Measurements from ENCODE around the gene PAPPA2.

The PAPPA2 gene

GRCh38 chr1:176880955-176881595 is 418.1 kb downstream of the PAPPA2 start (continued):
- TF ChIP-seq ZNF747 (tag by site-specific recombination; IDR thresholded peaks at IDR 0.05) = no peak
- no peak for TF ChIP-seq ZNF174 (tag by site-specific recombination; IDR thresholded peaks at IDR 0.05)
- TF ChIP-seq IKZF3 (tag by site-specific recombination; IDR thresholded peaks at IDR 0.05) = peak; percentile 86
- no peak for TF ChIP-seq ZNF449 (tag by site-specific recombination; IDR thresholded peaks at IDR 0.05)

GRCh38 chr1:176884286-176884685 is 421.3 kb downstream of the PAPPA2 start:
- TF ChIP-seq ZNF138 (tag by site-specific recombination; IDR thresholded peaks at IDR 0.05; ENCODE audit: borderline replicate concordance) (no peak), ZBTB26 (tag by site-specific recombination; optimal IDR thresholded peaks at IDR 0.05) (no peak), GLI2 (tag by site-specific recombination; IDR thresholded peaks at IDR 0.05; ENCODE audit: borderline replicate concordance, low read depth) (no peak), ZNF596 (tag by site-specific recombination; IDR thresholded peaks at IDR 0.05) (no peak), GLIS2 (tag by site-specific recombination; IDR thresholded peaks at IDR 0.05) (no peak), SP3 (tag by site-specific recombination; IDR thresholded peaks at IDR 0.05) (no peak), REPIN1 (tag by site-specific recombination; IDR thresholded peaks at IDR 0.05; ENCODE audit: low read depth) (no peak), ZNF362 (tag by site-specific recombination; IDR thresholded peaks at IDR 0.05) (no peak), ZNF2 (tag by site-specific recombination; IDR thresholded peaks at IDR 0.05) (no peak), ZSCAN23 (tag by site-specific recombination; IDR thresholded peaks at IDR 0.05) (no peak)
- Histone ChIP-seq H3K4me3 (ENCODE audit: low read depth, low read length) (no peak overlapping the region), H3K27ac (ENCODE audit: extremely low read depth, low read depth, low read length) (no peak overlapping the region), H3K4me1 (ENCODE audit: control insufficient read depth, insufficient read depth, low read length) (no peaks in the 10 kb centered on the region), H3K36me3 (ENCODE audit: control insufficient read depth in 2 of 2, insufficient read depth in 1 of 2, low read length in 2 of 2) (no peaks in the 10 kb centered on the region), H3K9me3 (ENCODE audit: control insufficient read depth, insufficient read depth, low read depth, low read length) (no peaks in the 10 kb centered on the region)
- ChIA-PET CTCF (interaction anchor here (0.9 to 1.2 kb wide), 2 partner anchors 324 to 372 kb away, joined by 3 read pairs; no protein-coding TSS in a partner anchor), POLR2A (no interaction called here)

GRCh38 chr1:176884911-176885310 is 421.9 kb downstream of the PAPPA2 start:
- Histone ChIP-seq H3K9me3 (ENCODE audit: control insufficient read depth, insufficient read depth, low read depth, low read length) (no peaks in the 10 kb centered on the region), H3K4me1 (ENCODE audit: control insufficient read depth, insufficient read depth, low read length) (no peaks in the 10 kb centered on the region), H3K4me3 (ENCODE audit: low read depth, low read length) (no peak overlapping the region), H3K36me3 (ENCODE audit: control insufficient read depth in 2 of 2, insufficient read depth in 1 of 2, low read length in 2 of 2) (no peaks in the 10 kb centered on the region), H3K27ac (ENCODE audit: extremely low read depth, low read depth, low read length) (no peak overlapping the region)
- no peak for TF ChIP-seq BCL11B (tag by site-specific recombination; IDR thresholded peaks at IDR 0.05; ENCODE audit: low read depth)
- no peak for TF ChIP-seq ZNF132 (tag by site-specific recombination; IDR thresholded peaks at IDR 0.05; ENCODE audit: borderline replicate concordance)
- no peak for TF ChIP-seq ZNF416 (tag by site-specific recombination; IDR thresholded peaks at IDR 0.05)
- TF ChIP-seq ZNF202 (tag by site-specific recombination; IDR thresholded peaks at IDR 0.05; ENCODE audit: borderline replicate concordance) = no peak
- no peak for TF ChIP-seq ZNF394 (tag by site-specific recombination; IDR thresholded peaks at IDR 0.05; ENCODE audit: borderline replicate concordance)
- no peak for TF ChIP-seq IKZF3 (tag by site-specific recombination; IDR thresholded peaks at IDR 0.05)
- TF ChIP-seq ZNF664 (tag by site-specific recombination; IDR thresholded peaks at IDR 0.05) = no peak
- no peak for TF ChIP-seq ZNF398 (tag by site-specific recombination; IDR thresholded peaks at IDR 0.05)
- TF ChIP-seq ZNF280D (tag by site-specific recombination; IDR thresholded peaks at IDR 0.05) = no peak
- no peak for TF ChIP-seq ZNF19 (tag by site-specific recombination; IDR thresholded peaks at IDR 0.05; ENCODE audit: low read depth)
- no peak for TF ChIP-seq ZNF658 (tag by site-specific recombination; IDR thresholded peaks at IDR 0.05)
- ChIA-PET CTCF (interaction anchor here (0.9 to 1.2 kb wide), 2 partner anchors 325 to 371 kb away, joined by 3 read pairs; no protein-coding TSS in a partner anchor), POLR2A (no interaction called here)
